HL-60 (cell line): ENCODE measurements around the gene TMED6.

ENCODE experiments used
- DNase-seq, 2 experiments: peaks; one replicate each; pipeline ENCODE4 v3.0.0-alpha.2; 2010 to 2020; ENCODE audit warnings: low read depth in 1 of 2, low spot score in 1 of 2
- H3K27ac ChIP-seq: fragments of 250-450 bp; sonication (Bioruptor Pico); replicated peaks from 2 replicates; pipeline ENCODE4 v1.5.1; 2020; ENCODE audit warnings: mild to moderate bottlenecking, moderate library complexity
- H3K27me3 ChIP-seq: fragments of 250-450 bp; sonication (Bioruptor Pico); 2 replicates; pipeline ENCODE4 v1.5.1; 2021; ENCODE audit warnings: mild to moderate bottlenecking, moderate library complexity; ENCODE audit not compliant: insufficient read depth, poor library complexity, severe bottlenecking
- H3K4me3 ChIP-seq: replicated peaks from 2 replicates; pipeline ENCODE4 v1.5.1; 2011; ENCODE audit warnings: mild to moderate bottlenecking, control low read depth, low read length; ENCODE audit not compliant: insufficient read depth
- CTCF ChIP-seq: IDR thresholded peaks from one replicate; pipeline ENCODE4 v1.5.1; 2011; ENCODE audit warnings: low read length, control low read depth, inconsistent platforms; ENCODE audit not compliant: insufficient read depth
- GABPA ChIP-seq: IDR thresholded peaks from 2 replicates; pipeline ENCODE4 v1.6.1; 2012; ENCODE audit warnings: low read depth
- POLR2AphosphoS5 ChIP-seq: IDR thresholded peaks from 2 replicates; pipeline ENCODE4 v1.6.1; 2012; ENCODE audit warnings: low read depth
- REST ChIP-seq: IDR thresholded peaks from 2 replicates; pipeline ENCODE4 v1.6.1; 2012; ENCODE audit warnings: low read depth; ENCODE audit not compliant: insufficient replicate concordance
- SPI1 ChIP-seq: IDR thresholded peaks from 2 replicates; pipeline ENCODE4 v1.6.1; 2012; ENCODE audit warnings: low read depth, mild to moderate bottlenecking, borderline replicate concordance
- long read RNA-seq: library from polyadenylated mRNA; unstranded; transcript quantifications from one replicate; pipeline ENCODE4 v2.0.0, GENCODE V29; 2020

TMED6 gene
- long read RNA-seq, result 0 reads

- H3K27me3 ChIP-seq, result no peaks in the 10 kb centered on the region
- TF ChIP-seq POLR2AphosphoS5 (no peak), REST (no peak), GABPA (no peak), CTCF (no peak), SPI1 (no peak)
- no peak within 1 kb of the TSS for H3K27ac ChIP-seq
- no peak within 1 kb of the TSS for H3K4me3 ChIP-seq
- DNase-seq, result no peak
Observed at GRCh38 chr16:69351309-69352027, at the start of gene TMED6. TSS of gene TMED6 (minus strand) at chr16:69351786. CDS start at chr16:69351753, 33 bp downstream.

DNA sequence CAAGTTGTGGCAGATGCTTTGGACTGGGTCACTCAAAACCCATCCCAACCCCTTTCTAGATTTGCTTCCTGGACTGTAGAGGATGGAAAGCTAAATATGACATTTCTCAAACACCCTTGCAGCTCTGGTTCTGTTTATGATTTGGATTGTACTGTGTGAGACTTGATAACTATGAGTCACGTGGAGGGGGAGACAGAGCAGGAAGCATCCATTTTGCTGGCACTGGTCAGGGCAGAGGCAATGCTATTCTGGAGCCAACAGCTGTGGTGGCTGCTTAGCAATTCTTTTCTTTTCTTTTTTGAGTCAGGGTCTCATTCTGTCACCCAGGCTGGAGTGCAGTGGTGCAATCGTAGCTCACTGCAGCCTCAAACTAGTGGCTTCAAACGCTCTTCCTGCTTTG lies 47.8 kb upstream of the TMED6 start:
- no peak for DNase-seq
- no peak overlapping the region for H3K4me3 ChIP-seq
- TF ChIP-seq CTCF, result no peak
- TF ChIP-seq REST, result no peak
- no peak for TF ChIP-seq GABPA
- TF ChIP-seq POLR2AphosphoS5, result no peak
- H3K27me3 ChIP-seq, result no peaks in the 10 kb centered on the region
- no peak overlapping the region for H3K27ac ChIP-seq

DNA sequence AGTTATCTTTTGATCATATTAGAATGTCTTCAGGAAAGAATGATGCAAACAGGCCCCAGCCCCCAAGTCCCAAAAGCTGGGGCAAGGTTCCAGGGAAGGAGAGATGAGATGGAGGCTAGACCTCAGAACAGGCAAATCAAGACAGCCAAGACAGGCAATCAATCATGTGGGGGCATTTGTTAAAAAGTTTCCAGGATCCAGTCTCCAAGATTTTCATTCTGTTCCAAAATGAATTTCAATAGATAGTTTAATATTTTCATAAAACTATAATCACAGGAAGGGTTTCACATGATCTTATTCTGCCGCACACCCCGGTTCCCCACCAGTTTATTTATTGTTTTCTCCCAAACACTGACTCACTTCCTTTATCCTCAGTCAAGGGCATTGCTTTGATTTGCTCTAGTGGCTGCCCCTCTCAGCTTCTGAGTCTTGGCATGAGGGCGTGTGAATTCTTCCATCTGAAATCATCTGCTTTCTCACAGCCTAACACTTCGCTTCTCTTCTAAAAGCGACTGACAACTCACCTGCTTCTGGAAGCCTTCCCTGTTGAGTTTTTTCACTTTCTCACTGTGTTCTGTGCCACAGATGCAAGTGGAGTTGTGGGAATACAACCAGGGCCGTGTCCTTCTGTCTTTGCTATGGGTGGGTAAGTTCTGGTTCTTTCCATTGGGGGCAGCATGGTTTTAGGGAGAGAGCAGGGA lies 46.4 kb upstream of the TMED6 start:
- Histone ChIP-seq H3K27me3 (no peaks in the 10 kb centered on the region), H3K27ac (no peak overlapping the region), H3K4me3 (no peak overlapping the region)
- no peak for DNase-seq
- TF ChIP-seq CTCF (no peak), REST (no peak), SPI1 (no peak), POLR2AphosphoS5 (no peak), GABPA (no peak)
